Measurements from ENCODE around the gene DEXI.

DNA sequence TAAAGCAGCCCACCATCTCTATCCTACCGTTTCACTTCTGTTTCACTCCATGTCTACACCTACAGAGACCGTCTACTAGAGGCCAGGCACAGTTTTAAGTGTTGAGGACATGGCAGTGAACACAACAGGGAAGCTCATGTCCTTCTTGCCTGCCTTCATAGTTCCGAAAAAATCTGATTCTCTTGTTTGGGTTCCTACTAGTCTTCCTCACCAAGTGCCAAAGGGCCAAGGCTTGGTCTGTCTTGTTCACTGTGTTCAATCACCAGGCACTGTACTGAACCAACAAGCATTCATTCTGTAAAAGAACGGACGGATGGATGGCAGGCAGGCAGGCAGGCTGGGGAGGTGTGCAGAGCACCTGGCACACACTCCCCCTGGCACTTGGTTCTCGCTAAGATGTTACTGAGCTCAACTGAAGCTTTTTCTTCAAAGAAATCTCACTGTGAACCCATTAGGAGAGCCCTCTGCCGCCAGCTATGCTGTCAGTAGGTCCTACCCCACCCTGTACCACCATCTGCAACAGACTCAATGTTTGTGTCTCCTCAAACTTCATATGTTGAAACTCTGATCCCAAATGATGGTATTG is 2.5 kb downstream of the DEXI start:
- TF ChIP-seq FUS (optimal IDR thresholded peaks at IDR 0.05; ENCODE audit: low read depth, low read length) = no peak
- no peak for TF ChIP-seq PTRF (tag; IDR thresholded peaks at IDR 0.05)
- TF ChIP-seq, protein P1, sequence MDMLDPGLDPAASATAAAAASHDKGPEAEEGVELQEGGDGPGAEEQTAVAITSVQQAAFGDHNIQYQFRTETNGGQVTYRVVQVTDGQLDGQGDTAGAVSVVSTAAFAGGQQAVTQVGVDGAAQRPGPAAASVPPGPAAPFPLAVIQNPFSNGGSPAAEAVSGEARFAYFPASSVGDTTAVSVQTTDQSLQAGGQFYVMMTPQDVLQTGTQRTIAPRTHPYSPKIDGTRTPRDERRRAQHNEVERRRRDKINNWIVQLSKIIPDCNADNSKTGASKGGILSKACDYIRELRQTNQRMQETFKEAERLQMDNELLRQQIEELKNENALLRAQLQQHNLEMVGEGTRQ (CRISPR knock-in tag; IDR thresholded peaks at IDR 0.05) = no peak
- TF ChIP-seq KAT7 (CRISPR knock-in tag; IDR thresholded peaks at IDR 0.05; ENCODE audit: borderline replicate concordance) = no peak
- no peak for TF ChIP-seq ARHGAP35 (IDR thresholded peaks at IDR 0.05; ENCODE audit: partially characterized antibody)
- TF ChIP-seq CTCF (IDR thresholded peaks at IDR 0.05 in 2 of 3, conservative IDR thresholded peaks at IDR 0.05 in 1 of 3; ENCODE audit: insufficient read depth in 2 of 3, low read depth in 1 of 3, low read length in 3 of 3) = no peak
- no peak for TF ChIP-seq SRSF3 (IDR thresholded peaks at IDR 0.05; ENCODE audit: insufficient read depth, low read length)
- TF ChIP-seq RFX5 (IDR thresholded peaks at IDR 0.05; ENCODE audit: low read depth, low read length) = no peak
- TF ChIP-seq, protein P2, sequence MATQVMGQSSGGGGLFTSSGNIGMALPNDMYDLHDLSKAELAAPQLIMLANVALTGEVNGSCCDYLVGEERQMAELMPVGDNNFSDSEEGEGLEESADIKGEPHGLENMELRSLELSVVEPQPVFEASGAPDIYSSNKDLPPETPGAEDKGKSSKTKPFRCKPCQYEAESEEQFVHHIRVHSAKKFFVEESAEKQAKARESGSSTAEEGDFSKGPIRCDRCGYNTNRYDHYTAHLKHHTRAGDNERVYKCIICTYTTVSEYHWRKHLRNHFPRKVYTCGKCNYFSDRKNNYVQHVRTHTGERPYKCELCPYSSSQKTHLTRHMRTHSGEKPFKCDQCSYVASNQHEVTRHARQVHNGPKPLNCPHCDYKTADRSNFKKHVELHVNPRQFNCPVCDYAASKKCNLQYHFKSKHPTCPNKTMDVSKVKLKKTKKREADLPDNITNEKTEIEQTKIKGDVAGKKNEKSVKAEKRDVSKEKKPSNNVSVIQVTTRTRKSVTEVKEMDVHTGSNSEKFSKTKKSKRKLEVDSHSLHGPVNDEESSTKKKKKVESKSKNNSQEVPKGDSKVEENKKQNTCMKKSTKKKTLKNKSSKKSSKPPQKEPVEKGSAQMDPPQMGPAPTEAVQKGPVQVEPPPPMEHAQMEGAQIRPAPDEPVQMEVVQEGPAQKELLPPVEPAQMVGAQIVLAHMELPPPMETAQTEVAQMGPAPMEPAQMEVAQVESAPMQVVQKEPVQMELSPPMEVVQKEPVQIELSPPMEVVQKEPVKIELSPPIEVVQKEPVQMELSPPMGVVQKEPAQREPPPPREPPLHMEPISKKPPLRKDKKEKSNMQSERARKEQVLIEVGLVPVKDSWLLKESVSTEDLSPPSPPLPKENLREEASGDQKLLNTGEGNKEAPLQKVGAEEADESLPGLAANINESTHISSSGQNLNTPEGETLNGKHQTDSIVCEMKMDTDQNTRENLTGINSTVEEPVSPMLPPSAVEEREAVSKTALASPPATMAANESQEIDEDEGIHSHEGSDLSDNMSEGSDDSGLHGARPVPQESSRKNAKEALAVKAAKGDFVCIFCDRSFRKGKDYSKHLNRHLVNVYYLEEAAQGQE (IDR thresholded peaks at IDR 0.05; ENCODE audit: borderline replicate concordance) = no peak
- TF ChIP-seq, protein P2 (CRISPR knock-in tag; IDR thresholded peaks at IDR 0.05; ENCODE audit: low read depth) = no peak
- no peak for TF ChIP-seq HIVEP1 (CRISPR knock-in tag; IDR thresholded peaks at IDR 0.05)
- TF ChIP-seq CBFB (CRISPR knock-in tag; IDR thresholded peaks at IDR 0.05) = no peak
- no peak for TF ChIP-seq ZNF263 (CRISPR knock-in tag; IDR thresholded peaks at IDR 0.05; ENCODE audit: borderline replicate concordance)

Measured in K562 (cell line).